Calu3 (cell line): ENCODE data around the gene SND1. TPM values are rescaled to one million over a fixed set of nuclear protein-coding genes. Genes with fewer than 3 reads are reported as not detected.

Experiments
- BruUV-seq: library from RNA; stranded (reverse); fragments of 400-500 nt; replicated peaks from 2 replicates; lab custom pipeline; 2021; lab: Mats Ljungman, UMichigan
- CTCF ChIA-PET: fragments of 300-600 bp; sonication (Branson Sonifier 250); formaldehyde crosslinking; loops from one replicate; lab custom pipeline; 2022; ENCODE audit warnings: antibody characterized with exemption; lab: Charles Lee
- DNase-seq: peaks from one replicate; pipeline ENCODE4 v3.0.0; 2022
- H3K27ac Mint-ChIP-seq: one replicate; pipeline ENCODE4 v1.8.0; 2022; ENCODE audit warnings: mixed read lengths; ENCODE audit not compliant: unreplicated experiment
- H3K27me3 Mint-ChIP-seq: one replicate; pipeline ENCODE4 v1.8.0; 2022; ENCODE audit warnings: mixed read lengths; ENCODE audit not compliant: unreplicated experiment
- H3K36me3 Mint-ChIP-seq: one replicate; pipeline ENCODE4 v1.8.0; 2022; ENCODE audit warnings: mild to moderate bottlenecking, moderate library complexity, mixed read lengths; ENCODE audit not compliant: insufficient read depth, unreplicated experiment
- H3K4me1 Mint-ChIP-seq: one replicate; pipeline ENCODE4 v1.8.0; 2022; ENCODE audit warnings: mild to moderate bottlenecking, low read depth, mixed read lengths; ENCODE audit not compliant: unreplicated experiment
- H3K4me3 Mint-ChIP-seq: one replicate; pipeline ENCODE4 v1.8.0; 2022; ENCODE audit warnings: mild to moderate bottlenecking, low read depth, moderate library complexity, mixed read lengths; ENCODE audit not compliant: unreplicated experiment
- H3K9me3 Mint-ChIP-seq: one replicate; pipeline ENCODE4 v1.8.0; 2022; ENCODE audit warnings: low read depth, mixed read lengths; ENCODE audit not compliant: unreplicated experiment
- CTCF ChIP-seq: fragments of 200-600 bp; IDR thresholded peaks from one replicate; pipeline ENCODE4 v1.8.0; 2022; ENCODE audit warnings: antibody characterized with exemption; ENCODE audit not compliant: unreplicated experiment
- intact Hi-C: fragments of 100-400 bp; cut with micrococcal nuclease; formaldehyde crosslinking; loops from one replicate; pipeline ENCODE4 v1.10.0; 2022; ENCODE audit not compliant: unreplicated experiment
- total RNA-seq: library from RNA; stranded (reverse); gene quantifications from 2 replicates; pipeline ENCODE4 v1.2.3, GENCODE V29; 2022

SND1 gene
- total RNA-seq, 1 experiment from 2014 or later = 205 TPM

GRCh38 chr7:127765150-127765549, 113.2 kb downstream of the SND1 start:
- H3K9me3 Mint-ChIP-seq = no peaks in the 10 kb centered on the region

GRCh38 chr7:127766831-127767459, 115.0 kb downstream of the SND1 start:
- no peak overlapping the region for H3K4me3 Mint-ChIP-seq
- H3K4me1 Mint-ChIP-seq = peaks cover 32% of the 10 kb centered on the region
- H3K36me3 Mint-ChIP-seq = peaks cover 8% of the 10 kb centered on the region
- TF ChIP-seq CTCF = no peak
- DNase-seq = no peak
- BruUV-seq = no TSS peak
- H3K27ac Mint-ChIP-seq = no peak overlapping the region
- no peaks in the 10 kb centered on the region for H3K27me3 Mint-ChIP-seq
- CTCF ChIA-PET = interaction anchor here (0.5 kb wide), 1 partner anchor 30 kb away, joined by 3 read pairs; no protein-coding TSS in a partner anchor
- H3K9me3 Mint-ChIP-seq = no peaks in the 10 kb centered on the region
- intact Hi-C loops = no loop called here

More at GRCh38 chr7:127765150-127765549, 113.2 kb downstream of the SND1 start:
- H3K27ac Mint-ChIP-seq = no peak overlapping the region
- H3K4me1 Mint-ChIP-seq = peaks cover 39% of the 10 kb centered on the region
- H3K27me3 Mint-ChIP-seq = no peaks in the 10 kb centered on the region
- BruUV-seq = no TSS peak
- no peak for TF ChIP-seq CTCF
- intact Hi-C loops = no loop called here
- H3K36me3 Mint-ChIP-seq = peaks cover 8% of the 10 kb centered on the region
- DNase-seq = no peak
- H3K4me3 Mint-ChIP-seq = no peak overlapping the region
- CTCF ChIA-PET = interaction anchor here (0.8 kb wide), 1 partner anchor 12 kb away, joined by 3 read pairs; no protein-coding TSS in a partner anchor

GRCh38 chr7:127768241-127768640, 116.2 kb downstream of the SND1 start:
- H3K4me1 Mint-ChIP-seq = peaks cover 32% of the 10 kb centered on the region

GRCh38 chr7:127769137-127769536, 117.1 kb downstream of the SND1 start:
- no peak overlapping the region for H3K4me3 Mint-ChIP-seq
- no TSS peak for BruUV-seq
- no peaks in the 10 kb centered on the region for H3K27me3 Mint-ChIP-seq
- intact Hi-C loops = no loop called here
- peaks cover 32% of the 10 kb centered on the region for H3K4me1 Mint-ChIP-seq
- no peaks in the 10 kb centered on the region for H3K9me3 Mint-ChIP-seq
- TF ChIP-seq CTCF = no peak
- peaks cover 4% of the 10 kb centered on the region for H3K36me3 Mint-ChIP-seq
- CTCF ChIA-PET = interaction anchor here (1.0 kb wide), 1 partner anchor 13 kb away, joined by 3 read pairs; no protein-coding TSS in a partner anchor
- peak overlapping the region; percentile 64 for H3K27ac Mint-ChIP-seq
- no peak for DNase-seq

More at GRCh38 chr7:127768241-127768640, 116.2 kb downstream of the SND1 start:
- Mint-ChIP-seq H3K27ac (no peak overlapping the region), H3K4me3 (no peak overlapping the region), H3K27me3 (no peaks in the 10 kb centered on the region), H3K9me3 (no peaks in the 10 kb centered on the region), H3K36me3 (peaks cover 4% of the 10 kb centered on the region)
- no TSS peak for BruUV-seq
- CTCF ChIA-PET = interaction anchor here (0.7 to 1.0 kb wide), 2 partner anchors 12 to 98 kb away, joined by 3 read pairs; no protein-coding TSS in a partner anchor
- no peak for DNase-seq
- intact Hi-C loops = no loop called here
- TF ChIP-seq CTCF = no peak
